Measurements from ENCODE around the gene PPIL1.

DNA sequence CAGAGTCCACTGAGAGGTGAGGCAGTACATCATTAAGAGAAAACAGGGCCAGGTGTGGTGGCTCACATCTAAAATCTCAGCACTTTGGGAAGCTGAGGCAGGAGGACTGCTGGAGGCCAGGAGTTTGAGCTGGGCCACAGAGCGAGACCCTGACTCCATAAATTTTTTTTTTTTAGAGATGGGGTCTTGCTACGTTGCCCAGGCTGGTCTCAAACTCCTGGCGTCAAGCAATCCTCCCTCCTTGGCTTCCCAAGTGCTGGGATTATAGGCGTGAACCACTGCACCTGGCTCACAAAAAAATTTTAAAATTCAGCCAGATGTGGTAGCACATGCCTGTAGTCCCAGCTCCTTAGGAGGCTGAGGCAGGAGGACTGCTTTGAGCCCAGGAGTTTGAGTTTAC is 17.3 kb downstream of the PPIL1 start:
- TF ChIP-seq POLR2A (IDR thresholded peaks at IDR 0.05): no peak
- TF ChIP-seq, protein P1, sequence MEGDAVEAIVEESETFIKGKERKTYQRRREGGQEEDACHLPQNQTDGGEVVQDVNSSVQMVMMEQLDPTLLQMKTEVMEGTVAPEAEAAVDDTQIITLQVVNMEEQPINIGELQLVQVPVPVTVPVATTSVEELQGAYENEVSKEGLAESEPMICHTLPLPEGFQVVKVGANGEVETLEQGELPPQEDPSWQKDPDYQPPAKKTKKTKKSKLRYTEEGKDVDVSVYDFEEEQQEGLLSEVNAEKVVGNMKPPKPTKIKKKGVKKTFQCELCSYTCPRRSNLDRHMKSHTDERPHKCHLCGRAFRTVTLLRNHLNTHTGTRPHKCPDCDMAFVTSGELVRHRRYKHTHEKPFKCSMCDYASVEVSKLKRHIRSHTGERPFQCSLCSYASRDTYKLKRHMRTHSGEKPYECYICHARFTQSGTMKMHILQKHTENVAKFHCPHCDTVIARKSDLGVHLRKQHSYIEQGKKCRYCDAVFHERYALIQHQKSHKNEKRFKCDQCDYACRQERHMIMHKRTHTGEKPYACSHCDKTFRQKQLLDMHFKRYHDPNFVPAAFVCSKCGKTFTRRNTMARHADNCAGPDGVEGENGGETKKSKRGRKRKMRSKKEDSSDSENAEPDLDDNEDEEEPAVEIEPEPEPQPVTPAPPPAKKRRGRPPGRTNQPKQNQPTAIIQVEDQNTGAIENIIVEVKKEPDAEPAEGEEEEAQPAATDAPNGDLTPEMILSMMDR (IDR thresholded peaks at IDR 0.05): no peak

Measured in lower leg skin (tissue), 3 donors.